K562 (cell line): ENCODE measurements around the gene POLD2. TPM values are rescaled to one million over a fixed set of nuclear protein-coding genes. Genes with fewer than 3 reads are reported as not detected.

Experiments used
- BCLAF1 ChIP-seq, 2 experiments: fragments of 450-650 bp in 1 of 2; IDR thresholded peaks; 2 replicates each; pipeline ENCODE4 v1.6.1; 2011 to 2017; ENCODE audit warnings: low read depth in 2 of 2, antibody characterized with exemption in 1 of 2, borderline replicate concordance in 1 of 2, low read length in 1 of 2, mild to moderate bottlenecking in 1 of 2, mixed read lengths in 1 of 2; ENCODE audit not compliant: control insufficient read depth in 1 of 2
- E2F6 ChIP-seq, 2 experiments: IDR thresholded peaks; 2 replicates each; pipeline ENCODE4 v1.6.1; 2011; ENCODE audit warnings: borderline replicate concordance in 1 of 2, control low read depth in 1 of 2, low read depth in 1 of 2, low read length in 1 of 2, mild to moderate bottlenecking in 1 of 2, mixed read lengths in 1 of 2, moderate library complexity in 1 of 2; ENCODE audit not compliant: insufficient read depth in 1 of 2, insufficient read length in 1 of 2, poor library complexity in 1 of 2, severe bottlenecking in 1 of 2; ENCODE audit errors: extremely low read depth in 1 of 2
- FOXP1 ChIP-seq: sonication (generic); formaldehyde crosslinking; IDR thresholded peaks from 2 replicates; pipeline ENCODE4 v1.8.0; 2022; ENCODE audit warnings: mild to moderate bottlenecking, missing genetic modification reagents
- HDGF ChIP-seq: fragments of 450-650 bp; IDR thresholded peaks from 2 replicates; pipeline ENCODE4 v1.6.1; 2016
- IRF2 ChIP-seq: sonication (generic); formaldehyde crosslinking; IDR thresholded peaks from 2 replicates; pipeline ENCODE4 v1.8.1; 2022; ENCODE audit warnings: mild to moderate bottlenecking, missing genetic modification reagents
- JUN ChIP-seq, 2 experiments: sonication (generic) in 1 of 2; formaldehyde crosslinking in 1 of 2; IDR thresholded peaks; 2 replicates each; pipeline versions ENCODE4 v1.6.1 to v1.8.0; 2012 to 2022; ENCODE audit warnings: borderline replicate concordance in 2 of 2, mild to moderate bottlenecking in 2 of 2, improper control_type of control experiment in 1 of 2, low read depth in 1 of 2, low read length in 1 of 2, missing genetic modification reagents in 1 of 2
- JUNB ChIP-seq: fragments of 450-650 bp; formaldehyde crosslinking; conservative IDR thresholded peaks from 2 replicates; pipeline ENCODE4 v1.4.0; 2020; ENCODE audit warnings: mild to moderate bottlenecking
- KHSRP ChIP-seq: fragments of 450-650 bp; IDR thresholded peaks from 2 replicates; pipeline ENCODE4 v1.6.1; 2017
- MEF2A ChIP-seq: IDR thresholded peaks from 2 replicates; pipeline ENCODE4 v1.6.1; 2011; ENCODE audit warnings: low read depth, mild to moderate bottlenecking, low read length, moderate library complexity; ENCODE audit not compliant: control insufficient read depth
- MTA1 ChIP-seq: fragments of 450-650 bp; IDR thresholded peaks from 2 replicates; pipeline ENCODE4 v1.6.1; 2017; ENCODE audit warnings: borderline replicate concordance
- MTF1 ChIP-seq: fragments of 250-450 bp; sonication (Bioruptor Pico); IDR thresholded peaks from 2 replicates; pipeline ENCODE4 v1.9.0; 2021; ENCODE audit warnings: moderate library complexity, mild to moderate bottlenecking, inconsistent platforms, borderline replicate concordance
- NR2C2 ChIP-seq, 2 experiments: fragments of 200-800 bp in 1 of 2; sonication (Bioruptor generic) in 1 of 2; sonication (generic) in 1 of 2; formaldehyde crosslinking in 1 of 2; IDR thresholded peaks; 2 replicates each; pipeline versions ENCODE4 v1.6.1 to v1.8.0; 2016 to 2022; ENCODE audit warnings: mild to moderate bottlenecking in 1 of 2, missing compliant biosample characterization in 1 of 2, missing genetic modification characterization in 1 of 2, missing genetic modification reagents in 1 of 2
- PHB ChIP-seq: fragments of 250-450 bp; sonication (Bioruptor Pico); IDR thresholded peaks from 2 replicates; pipeline ENCODE4 v1.5.0; 2021
- PHB2 ChIP-seq: fragments of 450-650 bp; IDR thresholded peaks from 2 replicates; pipeline ENCODE4 v1.6.1; 2017; ENCODE audit warnings: low read depth
- PPARD ChIP-seq: fragments of 250-450 bp; sonication (Bioruptor Pico); IDR thresholded peaks from 2 replicates; pipeline ENCODE4 v1.8.0; 2022; ENCODE audit warnings: inconsistent platforms, mild to moderate bottlenecking, moderate library complexity
- SIRT6 ChIP-seq: IDR thresholded peaks from one replicate; pipeline ENCODE4 v1.6.1; 2012; ENCODE audit warnings: low read depth, mild to moderate bottlenecking, control low read depth, inconsistent platforms, low read length, moderate library complexity
- SMAD1 ChIP-seq: fragments of 150-350 bp; IDR thresholded peaks from 2 replicates; pipeline ENCODE4 v1.6.1; 2014; ENCODE audit warnings: low read length, low read depth; ENCODE audit not compliant: partially characterized antibody
- SNIP1 ChIP-seq: fragments of 450-650 bp; IDR thresholded peaks from 2 replicates; pipeline ENCODE4 v1.7.1; 2017; ENCODE audit warnings: low read depth, mild to moderate bottlenecking
- TAF15 ChIP-seq: fragments of 200-400 bp; formaldehyde crosslinking; IDR thresholded peaks from 2 replicates; pipeline ENCODE4 v1.6.1; 2017; ENCODE audit warnings: mild to moderate bottlenecking, low read depth, low read length, moderate library complexity
- ZC3H4 ChIP-seq: sonication (generic); formaldehyde crosslinking; IDR thresholded peaks from 2 replicates; pipeline ENCODE4 v1.9.0; 2021; ENCODE audit warnings: missing genetic modification reagents, borderline replicate concordance
- ZFP1 ChIP-seq: fragments of 450-650 bp; formaldehyde crosslinking; IDR thresholded peaks from 2 replicates; pipeline ENCODE4 v1.4.0; 2020; ENCODE audit warnings: mild to moderate bottlenecking, mixed read lengths
- ZNF143 ChIP-seq: sonication (generic); formaldehyde crosslinking; IDR thresholded peaks from 2 replicates; pipeline ENCODE4 v1.9.0; 2022; ENCODE audit warnings: mild to moderate bottlenecking, missing genetic modification reagents
- ZNF232 ChIP-seq: sonication (generic); formaldehyde crosslinking; IDR thresholded peaks from 2 replicates; pipeline ENCODE4 v1.8.0; 2022; ENCODE audit warnings: mild to moderate bottlenecking, missing genetic modification reagents
- ZNF57 ChIP-seq: fragments of 450-650 bp; formaldehyde crosslinking; IDR thresholded peaks from 2 replicates; pipeline ENCODE4 v1.4.0; 2020; ENCODE audit warnings: mild to moderate bottlenecking, moderate library complexity
- ZNF764 ChIP-seq: fragments of 250-450 bp; sonication (Bioruptor Pico); IDR thresholded peaks from 2 replicates; pipeline ENCODE4 v1.4.0; 2020; ENCODE audit warnings: low read depth, mild to moderate bottlenecking, moderate library complexity
- polyA plus RNA-seq, 8 experiments: library from polyadenylated mRNA; depleted of rRNA in 4 of 8; stranded (reverse) in 5 of 8; unstranded in 3 of 8; fragments of >200 nt; fragmentation: Nextera tagmentation in 2 of 8; fragmentation: Illumina TruSeq in 1 of 8; extraction: Ambion mirVana in 2 of 8; extraction: Trizol in 1 of 8; gene quantifications; 2 replicates each; pipeline versions ENCODE4 v1.2.1 to v1.2.3, GENCODE V29; 2011 to 2014; ENCODE audit warnings: inconsistent platforms in 1 of 8, missing spikeins in 1 of 8
- total RNA-seq, 7 experiments: library from RNA; depleted of rRNA in 6 of 7; stranded (reverse); fragments of >200 nt in 6 of 7; fragmentation: Illumina TruSeq in 2 of 7; extraction: Trizol in 2 of 7; gene quantifications; 2 replicates each; pipeline versions ENCODE4 v1.2.1 to v1.2.3, GENCODE V29; 2011 to 2021; ENCODE audit warnings: low replicate concordance in 1 of 7

Gene POLD2
- total and polyA plus RNA-seq, 9 of the 15 experiments (the other 6 are each of a cell fraction or from before 2014, with no cell fraction given) = 29.7 to 259 (median 225) TPM

GRCh38 chr7:44123190-44124003 lies at the start of gene POLD2 (continued):
- TF ChIP-seq BCLAF1 (IDR thresholded peaks at IDR 0.05; ENCODE audit: borderline replicate concordance in 1 of 2, control insufficient read depth in 1 of 2, low read depth in 2 of 2, low read length in 1 of 2) (no peak), SNIP1 (no peak), E2F6 (IDR thresholded peaks at IDR 0.05; ENCODE audit: borderline replicate concordance in 1 of 2, extremely low read depth in 1 of 2, insufficient read depth in 1 of 2, insufficient read length in 1 of 2, low read depth in 1 of 2, low read length in 1 of 2, poor library complexity in 1 of 2, severe bottlenecking in 1 of 2) (peak; percentile 52 to 71), ZFP1 (CRISPR knock-in tag) (no peak), JUNB (CRISPR knock-in tag) (no peak), TAF15 (no peak), MTF1 (CRISPR knock-in tag) (no peak), ZNF764 (no peak), PPARD (CRISPR knock-in tag) (no peak), ZC3H4 (CRISPR knock-in tag) (no peak), SMAD1 (no peak), JUN (IDR thresholded peaks at IDR 0.05; ENCODE audit: borderline replicate concordance, low read depth, low read length) (no peak), JUN (CRISPR knock-in tag; IDR thresholded peaks at IDR 0.05; ENCODE audit: borderline replicate concordance) (no peak), HDGF (no peak), ZNF143 (CRISPR knock-in tag) (no peak), IRF2 (CRISPR knock-in tag) (no peak), ZNF232 (no peak), FOXP1 (no peak), SIRT6 (no peak), PHB2 (no peak), ZNF57 (CRISPR knock-in tag) (no peak), NR2C2 (CRISPR knock-in tag; IDR thresholded peaks at IDR 0.05) (no peak), NR2C2 (tag; IDR thresholded peaks at IDR 0.05) (peak; percentile 44; the same call in 1 of the 2 replicates), PHB (CRISPR knock-in tag) (0 out of 2 replicates have a peak, but pooled peaks have one; percentile 47), MTA1 (no peak; the same call in 1 of the 2 replicates), KHSRP (no peak), MEF2A (no peak)
